ENCODE results near the gene GALNT4. TPM values are rescaled to one million over a fixed set of nuclear protein-coding genes. Genes with fewer than 3 reads are reported as not detected.

The GALNT4 gene
- total and polyA plus RNA-seq, 2 of the 13 experiments (the other 11 are each of a cell fraction or from before 2014, with no cell fraction given): 4.9 to 6.8 TPM

DNA sequence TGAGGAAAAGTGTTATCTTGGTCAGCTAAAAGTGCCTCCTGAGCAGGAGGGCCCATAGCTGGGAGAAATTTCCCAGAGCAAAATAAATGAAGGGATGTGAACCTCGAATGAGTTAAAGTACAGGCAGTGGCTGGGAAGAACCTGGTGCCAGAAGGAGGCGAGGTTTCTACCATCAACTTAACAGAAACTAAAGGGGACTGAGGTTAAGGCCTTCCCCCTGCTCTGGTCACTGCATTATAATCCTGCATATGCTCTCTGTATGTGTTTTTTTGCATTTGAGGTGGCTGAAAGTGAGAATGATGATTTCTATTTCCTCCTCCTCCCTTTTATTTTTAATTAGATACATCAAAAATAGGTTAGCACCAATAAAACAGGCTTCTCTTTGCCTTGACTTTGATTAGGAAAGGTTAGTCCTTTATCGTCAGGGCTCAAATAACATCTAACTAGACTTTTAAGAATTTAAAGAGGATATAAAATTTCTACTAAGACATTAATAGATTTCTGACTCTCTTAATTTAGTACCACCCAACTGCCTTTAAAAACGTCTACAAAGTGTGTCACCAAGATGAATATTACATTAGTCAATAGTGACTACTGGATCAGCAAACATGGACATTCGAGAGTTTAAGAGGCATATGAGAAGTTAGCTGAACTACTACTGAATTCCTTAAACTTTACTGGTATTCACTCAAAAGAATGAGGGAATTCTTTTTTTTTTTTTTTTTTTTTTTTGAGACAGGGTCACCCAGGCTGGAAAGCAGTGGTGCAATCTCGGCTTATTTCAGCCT, 49.2 kb downstream of the GALNT4 start (continued):
- TF ChIP-seq HNF4G (IDR thresholded peaks at IDR 0.05; ENCODE audit: borderline replicate concordance, low read depth, low read length) (no peak), HNF4G (CRISPR knock-in tag; IDR thresholded peaks at IDR 0.05; ENCODE audit: borderline replicate concordance, low read depth) (no peak)

DNA sequence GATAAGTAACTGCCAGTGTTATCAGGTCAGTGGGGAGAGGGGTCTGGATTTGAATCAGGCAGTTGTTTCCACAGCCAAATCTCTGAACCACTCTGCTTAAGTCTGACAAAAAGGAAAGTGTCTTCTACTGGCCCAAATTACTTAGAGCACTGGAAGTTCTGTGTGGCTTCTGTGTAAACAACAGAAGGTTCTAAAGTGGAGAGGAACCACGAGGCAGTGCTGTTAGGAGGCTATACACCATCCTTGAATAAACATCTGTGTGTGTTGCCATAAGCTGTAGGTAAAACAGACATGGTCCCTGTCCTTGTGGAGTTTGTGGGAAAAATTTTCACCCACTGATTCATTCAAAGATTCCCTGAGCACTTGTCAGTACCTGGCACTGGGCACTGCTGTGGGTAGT, 50.0 kb downstream of the GALNT4 start:
- no peaks in the 10 kb centered on the region for H3K79me2 ChIP-seq (ENCODE audit: insufficient read depth, low read length)
- H3K27ac ChIP-seq (ENCODE audit: extremely low read length, insufficient read depth, low read length): no peak overlapping the region
- no peak overlapping the region for H3K4me3 ChIP-seq (replicated peaks in 1 of 3; ENCODE audit: insufficient read depth in 1 of 3, low read depth in 2 of 3, low read length in 3 of 3)
- ChIA-PET POLR2A (no interaction called here), CTCF (ENCODE audit: low intra/inter-chr PET ratio, low total read pairs) (no interaction called here)
- no peak overlapping the region for H3K9ac ChIP-seq (ENCODE audit: insufficient read depth, low read depth, low read length)
- in situ Hi-C loops (cut with HindIII; ENCODE audit: extremely low pct_ligation_motif_present, low pct_unique_long_range_greater_than_20kb): loop anchor here (5.0 kb wide), 1 partner anchor 53 kb away; the partner anchor contains the start of gene POC1B
- 12% methylated on average over 1 of the region's 1 CpG for WGBS (ENCODE audit: low lambda C conversion rate)
- DNase-seq (ENCODE audit: low spot score) (no peak), ATAC-seq (no peak), FAIRE-seq (no peak)
- intact Hi-C loops (cut with micrococcal nuclease; ENCODE audit: unreplicated experiment): no loop called here
- H3K4me1 ChIP-seq (ENCODE audit: insufficient read depth, low read length): no peaks in the 10 kb centered on the region
- no peaks in the 10 kb centered on the region for H3K27me3 ChIP-seq (ENCODE audit: control insufficient read depth in 1 of 2, insufficient read depth in 2 of 2, low read length in 2 of 2)
- H3K4me2 ChIP-seq (ENCODE audit: low read depth, low read length): no peak overlapping the region
- BruUV-seq (replicated peaks): no TSS peak
- H4K20me1 ChIP-seq (ENCODE audit: insufficient read depth, low read length): no peaks in the 10 kb centered on the region
- H3K9me3 ChIP-seq (ENCODE audit: low read length): no peaks in the 10 kb centered on the region
- TF ChIP-seq, protein P1, sequence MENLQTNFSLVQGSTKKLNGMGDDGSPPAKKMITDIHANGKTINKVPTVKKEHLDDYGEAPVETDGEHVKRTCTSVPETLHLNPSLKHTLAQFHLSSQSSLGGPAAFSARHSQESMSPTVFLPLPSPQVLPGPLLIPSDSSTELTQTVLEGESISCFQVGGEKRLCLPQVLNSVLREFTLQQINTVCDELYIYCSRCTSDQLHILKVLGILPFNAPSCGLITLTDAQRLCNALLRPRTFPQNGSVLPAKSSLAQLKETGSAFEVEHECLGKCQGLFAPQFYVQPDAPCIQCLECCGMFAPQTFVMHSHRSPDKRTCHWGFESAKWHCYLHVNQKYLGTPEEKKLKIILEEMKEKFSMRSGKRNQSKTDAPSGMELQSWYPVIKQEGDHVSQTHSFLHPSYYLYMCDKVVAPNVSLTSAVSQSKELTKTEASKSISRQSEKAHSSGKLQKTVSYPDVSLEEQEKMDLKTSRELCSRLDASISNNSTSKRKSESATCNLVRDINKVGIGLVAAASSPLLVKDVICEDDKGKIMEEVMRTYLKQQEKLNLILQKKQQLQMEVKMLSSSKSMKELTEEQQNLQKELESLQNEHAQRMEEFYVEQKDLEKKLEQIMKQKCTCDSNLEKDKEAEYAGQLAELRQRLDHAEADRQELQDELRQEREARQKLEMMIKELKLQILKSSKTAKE (CRISPR knock-in tag; IDR thresholded peaks at IDR 0.05; ENCODE audit: borderline replicate concordance): no peak
- TF ChIP-seq, protein P2, sequence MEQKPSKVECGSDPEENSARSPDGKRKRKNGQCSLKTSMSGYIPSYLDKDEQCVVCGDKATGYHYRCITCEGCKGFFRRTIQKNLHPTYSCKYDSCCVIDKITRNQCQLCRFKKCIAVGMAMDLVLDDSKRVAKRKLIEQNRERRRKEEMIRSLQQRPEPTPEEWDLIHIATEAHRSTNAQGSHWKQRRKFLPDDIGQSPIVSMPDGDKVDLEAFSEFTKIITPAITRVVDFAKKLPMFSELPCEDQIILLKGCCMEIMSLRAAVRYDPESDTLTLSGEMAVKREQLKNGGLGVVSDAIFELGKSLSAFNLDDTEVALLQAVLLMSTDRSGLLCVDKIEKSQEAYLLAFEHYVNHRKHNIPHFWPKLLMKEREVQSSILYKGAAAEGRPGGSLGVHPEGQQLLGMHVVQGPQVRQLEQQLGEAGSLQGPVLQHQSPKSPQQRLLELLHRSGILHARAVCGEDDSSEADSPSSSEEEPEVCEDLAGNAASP (CRISPR knock-in tag; IDR thresholded peaks at IDR 0.05; ENCODE audit: borderline replicate concordance): no peak
- TF ChIP-seq ASH2L (IDR thresholded peaks at IDR 0.05; ENCODE audit: insufficient read length, low read depth, low read length): no peak
- H3K36me3 ChIP-seq (replicated peaks in 1 of 2; ENCODE audit: control insufficient read depth in 1 of 2, insufficient read depth in 2 of 2, low read length in 2 of 2): no peaks in the 10 kb centered on the region
- H2AFZ ChIP-seq (ENCODE audit: low read length): no peak overlapping the region

Small RNAs within 50 kb of the gene (small RNA-seq; reads per million reads assigned to genes)
- gene AC025034.2 (ENCODE audit: insufficient read depth in 2 of 3, insufficient read length in 3 of 3, low read depth in 2 of 3, low replicate concordance in 1 of 3): 0 reads per million in 3 experiments
- gene POC1B-GALNT4 (ENCODE audit: insufficient read depth in 2 of 3, insufficient read length in 3 of 3, low read depth in 2 of 3, low replicate concordance in 1 of 3): 0 reads per million in 3 experiments

Other genes starting within 250 kb of the GALNT4 start
- gene DUSP6, start 172.3 kb downstream of the GALNT4 start, total RNA-seq (2016; rRNA removed; fragmentation: Illumina TruSeq; extraction: Trizol): 37.0 and 40.9 TPM in 2 replicates
- gene DUSP6, start 172.3 kb downstream of the GALNT4 start, polyA plus RNA-seq (2011; rRNA removed): 161 and 175 TPM in 2 replicates
- gene POC1B, start 1.3 kb upstream of the GALNT4 start, total RNA-seq (2016; rRNA removed; fragmentation: Illumina TruSeq; extraction: Trizol): 11.0 and 15.1 TPM in 2 replicates
- gene POC1B, start 1.3 kb upstream of the GALNT4 start, polyA plus RNA-seq (2011; rRNA removed): 6.7 and 9.3 TPM in 2 replicates
- gene ATP2B1, start 184.0 kb upstream of the GALNT4 start, total RNA-seq (2016; rRNA removed; fragmentation: Illumina TruSeq; extraction: Trizol): 46.5 and 60.2 TPM in 2 replicates
- gene ATP2B1, start 184.0 kb upstream of the GALNT4 start, polyA plus RNA-seq (2011; rRNA removed): 12.1 and 12.6 TPM in 2 replicates